HK-2 (cell line): ENCODE data around the gene DRAM2.
"Not testable (repeated sequence)": the region's sequence is repeated elsewhere in the genome, so short reads cannot be mapped to it uniquely, and the experiment has no call there.

ENCODE experiments used
- DNase-seq: peaks from one replicate; pipeline ENCODE4 v3.0.0-alpha.2; 2018; ENCODE audit not compliant: unreplicated experiment

DRAM2 gene

DNA sequence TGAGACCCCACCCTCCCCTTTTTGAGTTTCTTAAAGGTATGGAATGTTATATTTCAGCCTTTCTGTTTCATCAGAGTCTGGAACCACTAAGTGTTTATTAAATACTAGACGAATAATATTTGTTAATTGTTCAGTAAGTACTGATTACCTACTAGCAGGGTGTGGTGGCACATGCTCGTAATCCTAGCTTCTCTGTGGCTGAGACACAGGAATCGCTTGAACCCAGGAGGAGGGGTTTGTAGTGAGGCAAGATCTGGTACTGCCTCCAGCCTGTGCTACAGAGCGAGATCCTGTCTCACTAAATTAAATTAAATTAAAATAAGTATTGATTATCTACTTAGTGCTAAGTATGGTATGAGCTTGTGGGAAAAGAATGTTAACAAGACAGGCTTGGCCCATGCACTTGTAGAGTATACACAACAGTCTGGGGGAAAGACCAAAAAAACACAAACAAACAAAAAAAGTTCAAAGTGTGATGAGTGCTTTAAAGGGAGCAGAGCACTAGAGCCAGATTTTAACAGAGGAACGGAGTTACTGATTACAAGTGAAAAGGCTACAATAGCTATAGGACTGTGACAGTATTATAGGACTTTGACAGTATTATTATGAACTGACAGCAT lies 2.6 kb upstream of the DRAM2 start:
- no peak for DNase-seq

DNA sequence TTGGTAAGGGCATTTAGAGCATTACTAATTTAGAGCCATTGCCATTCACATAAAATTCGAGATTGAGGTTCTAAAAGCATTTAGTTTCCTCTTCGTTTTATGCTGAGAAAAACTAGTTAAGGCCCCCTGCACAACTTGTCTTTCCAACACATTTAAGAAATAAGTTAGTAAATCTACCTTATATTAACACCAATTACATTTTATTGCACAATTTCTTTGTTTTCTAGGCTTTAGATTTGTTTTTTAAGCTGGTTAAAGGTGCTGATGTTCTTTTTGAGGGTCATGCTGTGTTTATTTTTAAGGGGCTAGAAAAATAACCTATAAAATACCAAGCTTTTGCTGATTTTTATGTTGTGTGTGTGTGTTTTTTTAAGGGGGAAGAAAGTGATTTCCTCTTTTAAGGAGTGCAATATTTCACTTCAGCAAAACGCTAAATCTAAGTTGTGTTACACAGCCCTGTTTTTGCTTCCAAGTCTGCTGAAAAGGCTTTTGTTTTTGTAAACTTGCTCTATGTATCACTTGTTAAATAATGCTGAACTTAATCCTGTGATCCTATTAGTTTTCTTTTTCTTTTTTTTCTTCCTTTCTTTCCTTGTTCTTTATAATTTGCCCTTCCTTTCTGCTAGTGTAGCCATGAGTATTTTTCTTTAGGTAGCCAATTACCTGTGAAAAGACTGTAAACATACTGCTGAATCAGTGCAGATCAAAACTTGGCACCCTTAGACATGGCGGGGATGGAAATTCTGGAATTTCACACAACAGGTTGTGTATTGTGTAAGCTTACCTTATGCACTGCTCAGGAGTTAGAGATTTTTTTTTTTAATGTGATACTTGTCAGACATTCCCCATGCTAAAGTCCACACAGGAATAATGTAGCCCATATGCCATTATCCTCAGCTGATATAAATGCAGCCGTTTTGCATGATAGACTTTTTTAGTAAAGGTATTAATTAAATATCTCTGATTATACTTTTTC lies 1.6 kb upstream of the DRAM2 start:
- no peak for DNase-seq

DNA sequence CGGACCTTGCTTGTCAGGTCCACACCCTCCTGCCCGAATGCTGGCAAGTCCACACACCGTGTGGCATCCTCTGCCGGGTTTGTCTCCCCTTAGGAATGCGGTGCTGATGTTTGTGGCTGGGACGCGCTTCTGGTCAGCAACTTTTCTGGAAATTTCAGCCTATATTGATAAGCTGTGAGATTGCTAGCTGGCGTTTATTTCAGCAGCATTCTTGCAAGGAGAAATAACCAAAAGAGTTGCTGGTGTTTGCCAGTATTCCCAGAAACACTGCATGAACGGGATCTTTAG lies 731 bp upstream of the DRAM2 start:
- DNase-seq, result peak; percentile 62

DNA sequence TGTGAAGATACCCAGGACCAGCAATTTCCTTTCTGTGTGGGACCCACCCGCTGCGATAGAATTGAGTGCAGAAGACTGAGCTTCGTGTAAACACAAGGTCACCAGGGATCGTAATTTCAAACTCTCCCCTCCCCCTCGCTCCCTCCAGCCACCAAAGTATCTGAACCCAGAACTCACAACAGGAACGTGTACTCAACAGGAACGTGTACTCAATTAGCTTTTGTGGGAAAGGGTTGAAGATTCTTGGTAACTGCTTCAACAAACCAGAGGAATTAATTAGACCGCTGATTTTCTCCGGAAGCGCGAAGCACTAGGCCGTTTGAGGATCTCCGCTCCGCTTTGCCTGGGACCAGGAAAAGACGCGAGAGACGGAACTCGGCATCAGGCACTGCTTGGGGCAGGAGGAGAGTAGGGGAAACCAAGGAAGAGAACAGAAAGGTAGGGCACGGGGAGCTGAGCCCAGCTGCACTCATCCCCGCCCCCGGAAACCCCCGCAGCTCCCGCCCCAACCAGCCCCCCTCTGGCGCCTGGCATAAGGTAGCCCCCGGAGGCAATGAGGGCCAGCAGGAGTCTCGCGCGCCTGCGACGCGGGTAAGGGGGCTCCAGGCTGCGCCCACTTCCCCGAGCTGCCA lies 453 bp downstream of the DRAM2 start:
- no peak for DNase-seq

DNA sequence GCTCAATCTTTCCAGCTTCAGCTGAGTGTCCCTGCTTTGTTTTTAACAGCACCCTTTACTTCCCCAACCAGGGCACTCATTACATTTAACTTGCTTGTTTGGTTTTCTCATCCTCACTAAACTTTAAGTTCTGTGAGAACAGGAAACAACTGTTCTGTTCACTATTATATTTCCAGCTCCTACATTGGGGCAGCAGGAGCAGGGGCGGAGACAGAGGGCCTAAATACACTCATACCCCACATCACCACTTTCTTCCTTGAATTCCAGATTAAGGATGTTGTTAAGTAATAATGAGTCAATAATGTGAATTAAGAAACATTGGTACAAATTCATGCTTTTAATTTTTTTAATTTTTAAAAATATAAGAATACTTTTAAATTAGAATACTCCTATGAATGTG lies 6.0 kb downstream of the DRAM2 start:
- no peak for DNase-seq

DNA sequence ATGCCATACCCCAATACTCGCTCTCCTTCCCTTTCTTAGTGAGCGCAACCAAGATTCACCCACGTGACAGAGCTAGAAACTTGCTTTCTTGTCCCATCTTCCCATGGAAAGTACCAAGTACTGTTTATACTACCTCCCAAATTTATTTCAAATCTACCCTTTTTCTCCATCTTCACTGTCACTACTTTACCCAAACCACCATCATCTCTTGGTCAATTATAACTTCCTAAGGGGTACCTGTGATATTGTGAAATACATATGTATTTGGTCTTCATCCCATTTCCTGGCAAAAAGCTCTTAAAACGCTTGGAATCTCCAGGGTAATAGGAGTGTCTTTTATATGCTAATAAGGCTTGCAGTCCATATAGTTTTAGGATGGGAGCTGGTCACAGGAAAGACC lies 8.2 kb downstream of the DRAM2 start:
- no peak for DNase-seq

DNA sequence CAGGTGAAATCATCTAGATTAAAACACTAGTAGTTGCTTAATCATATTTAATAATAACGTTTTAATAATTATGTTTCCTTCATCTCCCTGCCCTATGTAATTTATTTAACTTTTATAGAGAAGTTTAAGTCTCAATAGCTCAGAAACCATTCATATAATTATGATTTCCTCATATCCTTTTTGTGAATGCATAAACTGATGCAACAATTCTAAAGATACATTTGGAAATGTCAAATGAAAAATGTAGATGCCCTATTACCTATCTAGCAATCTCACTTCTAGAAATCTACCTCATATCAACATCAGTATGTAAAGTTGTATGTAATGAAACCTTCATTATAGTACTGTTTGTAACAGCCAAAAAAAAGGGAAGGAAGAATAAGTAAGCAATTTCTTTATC lies 10.5 kb downstream of the DRAM2 start:
- DNase-seq, result no peak

DNA sequence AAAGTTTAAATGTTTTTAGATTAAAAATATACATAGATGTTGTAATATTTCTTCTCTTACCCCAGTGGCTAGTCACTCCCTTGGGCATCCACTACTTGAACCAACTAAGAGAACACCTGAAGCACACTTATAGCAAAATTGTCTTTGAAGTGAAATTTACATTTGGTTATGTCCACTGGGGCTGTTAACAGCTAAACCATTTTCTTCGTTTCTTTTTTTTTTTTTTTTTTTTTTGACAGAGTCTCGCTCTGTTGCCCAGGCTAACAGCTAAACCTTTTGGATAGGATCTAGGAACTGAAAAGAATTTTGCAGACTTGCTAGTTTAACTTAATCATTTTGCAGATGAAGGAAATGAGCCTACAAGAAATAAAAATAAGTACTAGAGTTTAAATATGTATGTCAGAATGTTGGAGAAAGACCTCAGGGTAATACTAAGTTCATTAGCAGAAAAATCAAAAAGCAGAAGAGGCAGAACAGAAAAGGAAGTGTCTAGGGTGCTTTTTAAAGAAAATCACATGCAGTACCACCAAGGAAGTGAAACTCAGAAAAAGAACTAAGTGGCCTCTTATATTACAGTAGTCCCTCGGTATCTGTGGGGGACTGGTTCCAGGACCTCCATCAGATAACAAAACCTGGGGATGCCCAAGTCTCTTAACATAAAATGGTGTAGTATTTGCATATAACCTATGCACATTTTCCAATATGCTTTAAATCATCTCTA lies 11.8 kb downstream of the DRAM2 start:
- DNase-seq, result no peak

DNA sequence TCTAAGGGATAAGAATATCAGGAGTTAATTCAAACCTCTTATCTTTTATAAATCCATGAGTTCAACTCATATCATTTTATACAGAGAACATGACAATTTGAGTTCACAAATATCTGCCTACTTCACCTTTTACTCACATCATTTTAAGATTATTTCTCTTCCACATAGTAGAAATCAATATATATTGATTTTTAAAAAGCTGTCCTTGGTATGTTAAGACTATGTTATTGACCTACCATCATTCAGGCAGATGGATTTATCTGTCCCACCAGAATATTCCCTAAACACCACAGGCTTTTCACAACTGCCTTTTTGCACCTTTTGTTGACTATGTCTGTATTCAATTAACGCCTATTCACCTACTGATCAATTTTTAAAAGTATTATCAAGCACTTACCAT lies 13.5 kb downstream of the DRAM2 start:
- DNase-seq, result no peak

DNA sequence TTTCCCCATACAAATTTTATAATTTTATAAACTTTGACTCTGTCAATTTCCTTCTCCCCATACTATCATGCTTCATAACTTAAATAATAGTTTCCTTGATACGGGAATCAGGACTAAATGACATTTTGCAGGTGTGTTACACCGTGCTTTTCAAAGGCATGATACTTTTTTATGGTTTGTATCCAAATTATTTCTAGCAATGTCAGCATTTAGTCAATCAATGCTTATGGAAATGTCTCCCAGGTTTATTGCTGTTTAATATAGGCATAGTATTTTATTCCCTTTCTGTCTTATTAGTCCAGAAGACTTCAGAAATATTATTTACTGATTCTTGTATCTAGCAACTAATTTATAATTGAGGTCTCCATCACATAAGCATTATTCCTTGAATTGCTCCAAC lies 23.4 kb downstream of the DRAM2 start:
- no peak for DNase-seq

DNA sequence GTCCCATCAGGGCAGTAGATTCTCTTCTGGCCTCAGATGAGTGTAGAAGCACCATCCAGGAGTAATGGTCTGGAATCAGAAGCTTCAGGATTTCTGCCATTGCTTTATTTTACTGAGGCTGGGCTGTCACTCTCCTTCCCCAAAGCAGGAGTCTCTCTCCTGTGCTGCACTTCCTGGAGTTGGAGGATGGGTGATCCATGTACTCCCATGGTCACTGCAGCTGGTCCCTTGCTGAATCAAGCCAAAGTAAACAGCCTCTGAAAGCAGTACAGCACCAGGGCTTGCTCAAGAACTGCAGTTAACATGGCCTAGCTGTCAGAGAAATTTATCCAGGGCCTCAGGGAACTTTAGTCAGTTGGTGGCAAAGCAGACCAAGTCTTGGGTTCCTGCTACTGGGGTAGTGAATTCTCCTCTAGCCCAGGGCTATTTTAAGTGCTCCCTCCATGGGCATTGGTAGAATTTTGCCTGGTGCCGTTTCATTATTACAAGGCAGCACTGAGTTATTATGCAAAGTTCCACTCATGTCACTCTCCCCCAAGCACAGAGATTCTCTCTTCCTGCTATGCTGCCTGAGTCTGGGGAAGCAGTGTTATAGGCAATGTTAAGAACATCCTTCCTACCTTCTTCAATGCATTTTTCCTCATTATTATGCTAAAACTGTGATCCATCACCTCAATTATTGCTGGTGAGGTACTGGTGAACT lies 29.5 kb downstream of the DRAM2 start:
- DNase-seq, result no peak

DNA sequence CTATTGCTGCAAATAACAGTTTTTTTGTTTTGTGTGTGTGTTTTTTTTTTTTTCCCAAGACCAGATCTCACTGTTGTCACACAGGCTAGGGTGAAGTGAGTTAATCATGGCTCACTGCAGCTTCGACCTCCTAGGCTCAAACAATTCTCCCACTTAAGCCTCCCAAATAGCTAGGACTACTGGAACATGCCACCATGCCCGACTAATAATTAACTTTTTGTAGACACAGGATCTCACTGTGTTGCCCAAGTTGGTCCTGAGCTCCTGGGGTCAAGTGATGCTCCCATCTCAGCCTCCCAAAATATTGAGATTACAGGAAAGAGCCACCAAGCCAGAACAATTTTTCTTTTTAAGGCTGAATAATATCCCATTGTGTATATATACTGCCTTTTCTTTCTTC lies 34.9 kb downstream of the DRAM2 start:
- no peak for DNase-seq

DNA sequence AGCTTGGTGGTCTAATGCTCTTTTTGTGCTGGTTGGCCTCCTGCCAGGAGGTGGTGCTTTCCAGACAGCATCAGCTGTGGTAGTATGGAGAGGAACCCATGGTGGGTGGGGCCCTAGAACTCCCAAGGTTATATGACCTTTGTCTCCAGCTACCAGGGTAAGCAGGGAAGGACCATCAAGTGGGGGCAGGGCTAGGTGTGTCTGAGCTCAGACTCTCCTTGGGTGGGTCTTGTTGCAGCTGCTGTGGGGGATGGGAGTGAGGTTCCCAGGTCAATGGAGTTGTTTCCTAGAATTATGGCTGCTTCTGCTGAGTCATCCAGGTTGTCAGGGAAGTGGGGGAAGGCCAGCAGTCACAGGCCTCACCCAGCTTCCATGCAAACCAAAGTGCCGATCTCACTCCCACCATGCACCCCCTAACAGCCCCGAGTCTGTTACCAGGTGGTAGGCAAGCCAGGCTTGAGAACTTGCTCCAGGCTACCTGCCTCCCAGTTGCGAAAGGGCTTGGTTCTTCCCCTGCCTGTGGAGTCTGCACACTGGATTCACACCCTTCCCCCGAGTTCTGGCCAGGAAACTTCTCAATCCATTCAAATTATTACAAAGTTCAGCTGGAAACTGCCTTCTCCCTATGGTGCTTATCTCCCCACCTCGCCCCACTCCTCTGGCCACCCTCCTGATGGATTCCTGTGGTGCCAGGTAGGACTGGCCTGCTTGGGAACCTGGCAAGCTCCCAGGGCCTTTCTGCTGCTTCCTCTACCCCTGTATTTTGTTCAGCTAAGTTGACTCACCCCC lies 37.8 kb downstream of the DRAM2 start:
- no peak for DNase-seq

DNA sequence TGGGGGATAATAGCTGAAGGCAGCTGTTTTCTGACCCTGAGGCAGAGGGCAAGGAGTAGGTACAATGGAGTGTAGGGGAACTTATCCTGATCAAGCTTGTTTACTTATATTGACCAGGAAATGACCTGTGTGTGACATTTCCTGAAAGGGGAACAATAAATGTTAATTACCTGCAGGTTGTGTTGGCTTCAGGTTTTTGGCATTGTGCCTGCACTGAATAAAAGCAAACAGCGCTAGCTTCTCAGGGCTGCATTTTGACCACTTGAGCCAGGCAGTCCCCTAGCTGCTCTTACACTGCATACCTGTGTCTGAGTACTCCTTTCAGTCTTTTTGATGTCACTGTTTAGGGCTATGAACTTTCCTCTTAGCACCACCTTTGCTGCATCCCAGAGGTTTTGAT lies 40.6 kb downstream of the DRAM2 start:
- no peak for DNase-seq

DNA sequence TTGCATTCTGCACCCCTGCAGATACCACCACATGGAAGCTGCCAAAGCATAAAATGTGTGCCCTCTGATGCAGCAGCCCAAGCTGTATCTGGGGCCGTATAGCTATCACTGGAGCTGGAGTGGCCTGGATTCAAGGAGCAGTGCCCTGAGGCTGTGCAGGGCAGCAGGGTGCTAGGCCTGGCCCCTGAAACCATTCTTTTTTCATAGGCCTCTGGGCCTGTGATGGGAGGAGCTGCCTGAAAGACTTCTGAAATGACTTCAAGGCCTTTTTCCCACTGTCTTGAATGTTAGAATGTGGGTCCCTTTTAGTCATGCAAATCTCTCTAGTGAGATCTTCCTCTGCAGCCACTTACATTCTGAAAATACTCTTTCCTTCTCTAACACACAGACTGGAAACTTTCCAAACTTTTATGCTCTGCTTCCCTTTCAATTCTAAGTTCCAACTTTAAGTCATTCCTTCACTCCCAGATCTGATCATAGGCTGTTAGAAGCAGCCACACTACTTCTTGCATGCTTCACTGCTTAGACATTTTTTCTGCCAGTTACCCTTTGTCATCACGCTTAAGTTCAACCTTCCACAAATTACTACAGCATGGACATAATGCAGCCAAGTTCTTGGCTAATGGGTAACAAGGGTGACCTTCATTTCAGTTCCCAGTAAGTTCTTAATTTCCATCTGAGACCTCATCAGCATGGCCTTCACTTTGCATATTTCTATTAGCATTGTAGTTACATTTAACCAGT lies 42.4 kb downstream of the DRAM2 start:
- no peak for DNase-seq

DNA sequence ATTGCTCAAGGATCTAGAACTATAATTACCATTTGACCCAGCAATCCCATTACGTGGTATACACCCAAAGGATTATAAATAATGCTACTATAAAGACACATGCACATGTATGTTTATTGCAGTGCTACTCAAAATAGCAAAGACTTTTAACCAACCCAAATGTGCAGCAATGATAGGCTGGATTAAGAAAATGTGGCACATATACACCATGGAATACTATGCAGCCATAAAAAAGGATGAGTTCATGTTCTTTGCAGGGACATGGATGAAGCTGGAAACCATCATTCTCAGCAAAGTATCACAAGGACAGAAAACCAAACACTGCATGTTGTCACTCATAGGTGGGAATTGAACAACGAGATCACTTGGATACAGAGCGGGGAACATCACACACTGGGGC lies 44.5 kb downstream of the DRAM2 start:
- not testable (repeated sequence) for DNase-seq

DNA sequence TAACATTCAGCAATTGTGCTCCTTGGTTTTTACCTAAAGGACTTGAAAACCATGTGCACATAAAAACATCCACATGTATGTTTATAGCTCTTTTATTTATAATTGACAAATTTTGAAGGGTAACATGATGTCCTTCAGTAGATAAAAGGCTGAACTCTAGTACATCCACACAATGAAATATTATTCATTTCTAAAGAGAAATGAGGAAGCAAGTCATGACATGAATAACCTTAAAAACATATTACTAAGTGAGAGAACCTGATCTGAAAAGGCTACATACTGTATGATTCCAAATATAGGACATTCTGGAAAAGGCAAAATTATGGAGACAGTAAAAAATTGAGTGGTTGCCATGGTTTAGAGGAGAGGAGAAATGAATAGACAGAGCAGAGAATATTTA lies 50.3 kb downstream of the DRAM2 start:
- no peak for DNase-seq

DNA sequence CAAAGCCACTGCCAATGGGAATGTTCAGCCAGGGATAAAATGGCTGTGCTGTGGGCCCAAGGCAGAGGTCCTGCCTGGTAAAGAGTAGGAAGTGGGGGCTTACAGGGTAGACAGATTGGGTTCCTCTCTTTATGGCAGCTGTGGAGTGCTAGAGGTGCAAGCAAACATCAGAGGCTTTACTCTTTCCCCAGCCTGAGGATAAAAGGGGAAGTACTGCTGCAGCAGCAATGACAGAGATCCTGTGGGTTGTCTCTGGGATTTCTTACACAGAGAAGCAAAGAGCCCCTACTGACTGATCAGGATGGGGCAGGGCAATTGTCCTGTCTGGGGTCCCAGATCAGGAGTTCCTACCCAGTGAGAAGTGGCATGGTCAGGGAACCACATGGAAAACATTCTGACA lies 54.2 kb downstream of the DRAM2 start:
- DNase-seq, result no peak

DNA sequence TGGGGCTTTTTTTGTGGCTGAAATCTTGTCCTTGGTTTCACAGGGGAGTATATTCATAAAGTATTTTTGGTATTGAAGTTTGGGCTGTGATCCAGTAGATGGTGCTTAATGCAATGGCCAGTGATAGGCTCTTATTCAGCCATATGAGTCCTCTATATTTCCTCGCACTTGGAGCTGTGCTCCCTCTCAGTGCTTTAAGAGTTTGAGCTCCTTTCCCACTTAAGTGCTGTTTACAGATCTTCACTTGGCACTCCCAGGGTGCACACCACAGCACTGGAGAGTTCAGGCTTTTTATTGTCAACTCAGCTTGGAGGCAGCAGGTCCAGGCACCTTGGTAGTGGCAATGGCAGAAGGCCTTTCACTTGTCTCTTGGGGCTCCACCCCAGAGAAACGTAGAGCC lies 54.9 kb downstream of the DRAM2 start:
- DNase-seq, result no peak
